HEK293 (cell line): ENCODE measurements around the gene FCER2.

Experiments
- CTCF ChIA-PET: fragments of 350-600 bp; formaldehyde crosslinking; extraction: SDS; loops from one replicate; lab custom pipeline; 2021; ENCODE audit warnings: antibody characterized with exemption; lab: Yijun Ruan, JAX
- POLR2A ChIA-PET: fragments of 300-600 bp; formaldehyde crosslinking; extraction: SDS; loops from one replicate; lab custom pipeline; 2020; ENCODE audit warnings: antibody characterized with exemption, inconsistent platforms; lab: Yijun Ruan, JAX
- H3K27ac ChIP-seq: fragments of 200-500 bp; sonication (Bioruptor generic); 2 replicates; pipeline ENCODE4 v1.5.1; 2014; ENCODE audit warnings: low read depth, low read length, control low read depth, inconsistent platforms; ENCODE audit errors: extremely low read depth
- H3K36me3 ChIP-seq, 2 experiments: fragments of 200-500 bp in 1 of 2; sonication (Bioruptor generic) in 1 of 2; 1 replicate in 1 of 2; 2 replicates in 1 of 2; pipeline ENCODE4 v1.5.1; 2014 to 2017; ENCODE audit warnings: inconsistent platforms in 2 of 2, low read length in 2 of 2; ENCODE audit not compliant: control insufficient read depth in 2 of 2, insufficient read depth in 1 of 2
- H3K4me1 ChIP-seq: fragments of 200-500 bp; sonication (Bioruptor generic); 2 replicates; pipeline ENCODE4 v1.5.1; 2014; ENCODE audit warnings: mild to moderate bottlenecking, low read length, inconsistent platforms; ENCODE audit not compliant: control insufficient read depth, insufficient read depth
- H3K4me3 ChIP-seq: 2 replicates; pipeline ENCODE4 v1.5.1; 2011; ENCODE audit warnings: low read depth, mild to moderate bottlenecking, control low read depth, low read length, moderate library complexity
- H3K9me3 ChIP-seq: fragments of 200-500 bp; sonication (Bioruptor generic); 2 replicates; pipeline ENCODE4 v1.5.1; 2014; ENCODE audit warnings: low read depth, low read length, inconsistent platforms; ENCODE audit not compliant: control insufficient read depth, insufficient read depth
- EGR2 ChIP-seq: fragments of 450-650 bp; formaldehyde crosslinking; IDR thresholded peaks from 2 replicates; pipeline ENCODE4 v1.5.1; 2016; ENCODE audit warnings: low read depth, missing biosample characterization, missing genetic modification characterization
- GLIS1 ChIP-seq: fragments of 450-650 bp; formaldehyde crosslinking; IDR thresholded peaks from 2 replicates; pipeline ENCODE4 v1.5.1; 2016; ENCODE audit warnings: missing biosample characterization, missing genetic modification characterization
- KLF10 ChIP-seq: fragments of 450-650 bp; IDR thresholded peaks from 2 replicates; pipeline ENCODE4 v1.5.1; 2018; ENCODE audit warnings: missing biosample characterization, mild to moderate bottlenecking, missing genetic modification characterization
- SCRT2 ChIP-seq: fragments of 450-650 bp; formaldehyde crosslinking; IDR thresholded peaks from 2 replicates; pipeline ENCODE4 v1.5.1; 2016; ENCODE audit warnings: missing biosample characterization, missing genetic modification characterization
- SP3 ChIP-seq: fragments of 450-650 bp; formaldehyde crosslinking; IDR thresholded peaks from 2 replicates; pipeline ENCODE4 v1.5.1; 2016; ENCODE audit warnings: missing biosample characterization, missing genetic modification characterization
- TCF7L2 ChIP-seq: IDR thresholded peaks from 2 replicates; pipeline ENCODE4 v1.6.1; 2011; ENCODE audit warnings: low read depth, mild to moderate bottlenecking, inconsistent platforms, low read length, moderate library complexity, borderline replicate concordance
- YY1 ChIP-seq: fragments of 450-650 bp; formaldehyde crosslinking; IDR thresholded peaks from 2 replicates; pipeline ENCODE4 v1.5.1; 2018; ENCODE audit warnings: missing biosample characterization, missing genetic modification characterization
- ZBTB20 ChIP-seq: fragments of 450-650 bp; formaldehyde crosslinking; IDR thresholded peaks from 2 replicates; pipeline ENCODE4 v1.5.1; 2016; ENCODE audit warnings: missing biosample characterization, missing genetic modification characterization
- ZBTB8A ChIP-seq: fragments of 450-650 bp; formaldehyde crosslinking; IDR thresholded peaks from 2 replicates; pipeline ENCODE4 v1.5.1; 2016; ENCODE audit warnings: missing biosample characterization, missing genetic modification characterization
- ZIC2 ChIP-seq: fragments of 450-650 bp; formaldehyde crosslinking; IDR thresholded peaks from 2 replicates; pipeline ENCODE4 v1.5.1; 2016; ENCODE audit warnings: missing biosample characterization, missing genetic modification characterization
- ZNF324 ChIP-seq: fragments of 450-650 bp; formaldehyde crosslinking; IDR thresholded peaks from 2 replicates; pipeline ENCODE4 v1.5.1; 2016; ENCODE audit warnings: missing biosample characterization, missing genetic modification characterization
- ZNF335 ChIP-seq: fragments of 450-650 bp; formaldehyde crosslinking; conservative IDR thresholded peaks from 2 replicates; pipeline ENCODE4 v1.5.1; 2016; ENCODE audit warnings: missing biosample characterization, missing genetic modification characterization
- ZNF341 ChIP-seq: fragments of 450-650 bp; formaldehyde crosslinking; IDR thresholded peaks from 2 replicates; pipeline ENCODE4; 2016; ENCODE audit warnings: low read depth, missing biosample characterization, missing genetic modification characterization
- ZNF433 ChIP-seq: fragments of 450-650 bp; formaldehyde crosslinking; IDR thresholded peaks from 2 replicates; pipeline ENCODE4 v1.5.1; 2016; ENCODE audit warnings: missing biosample characterization, missing genetic modification characterization, low read depth
- ZNF600 ChIP-seq: fragments of 450-650 bp; formaldehyde crosslinking; IDR thresholded peaks from 2 replicates; pipeline ENCODE4 v1.5.1; 2016; ENCODE audit warnings: missing biosample characterization, missing genetic modification characterization
- ZNF610 ChIP-seq: fragments of 450-650 bp; formaldehyde crosslinking; IDR thresholded peaks from 2 replicates; pipeline ENCODE4 v1.5.1; 2016; ENCODE audit warnings: missing biosample characterization, missing genetic modification characterization, borderline replicate concordance
- ZNF654 ChIP-seq: fragments of 450-650 bp; formaldehyde crosslinking; IDR thresholded peaks from 2 replicates; pipeline ENCODE4 v1.5.1; 2016; ENCODE audit warnings: low read depth, missing biosample characterization, missing genetic modification characterization
- ZNF677 ChIP-seq: fragments of 450-650 bp; IDR thresholded peaks from 2 replicates; pipeline ENCODE4 v1.5.0; 2018; ENCODE audit warnings: missing biosample characterization, mild to moderate bottlenecking, missing genetic modification characterization, moderate library complexity
- ZNF785 ChIP-seq: fragments of 450-650 bp; formaldehyde crosslinking; IDR thresholded peaks from 2 replicates; pipeline ENCODE4 v1.5.1; 2016; ENCODE audit warnings: missing biosample characterization, missing genetic modification characterization
- ZSCAN30 ChIP-seq: fragments of 450-650 bp; IDR thresholded peaks from 2 replicates; pipeline ENCODE4 v1.5.1; 2018; ENCODE audit warnings: missing biosample characterization, mild to moderate bottlenecking, missing genetic modification characterization, moderate library complexity
- TF ChIP-seq, protein P1 (sequence below): fragments of 450-650 bp; formaldehyde crosslinking; IDR thresholded peaks from 2 replicates; pipeline ENCODE4 v1.5.1; 2016; ENCODE audit warnings: missing biosample characterization, missing genetic modification characterization
- TF ChIP-seq, protein P2 (sequence below): fragments of 450-650 bp; formaldehyde crosslinking; IDR thresholded peaks from 2 replicates; pipeline ENCODE4 v1.5.1; 2017; ENCODE audit warnings: missing biosample characterization, missing genetic modification characterization
- TF ChIP-seq, protein P3 (sequence below): fragments of 450-650 bp; formaldehyde crosslinking; IDR thresholded peaks from 2 replicates; pipeline ENCODE4 v1.5.1; 2016; ENCODE audit warnings: missing biosample characterization, missing genetic modification characterization
- TF ChIP-seq, protein P4 (sequence below): fragments of 450-650 bp; formaldehyde crosslinking; IDR thresholded peaks from 2 replicates; pipeline ENCODE4 v1.5.1; 2016; ENCODE audit warnings: missing biosample characterization, missing genetic modification characterization
- TF ChIP-seq, protein P5 (sequence below): sonication (generic); formaldehyde crosslinking; IDR thresholded peaks from 2 replicates; pipeline ENCODE4 v1.8.1; 2022; ENCODE audit warnings: mild to moderate bottlenecking, moderate library complexity, missing genetic modification reagents
- TF ChIP-seq, protein P6 (sequence below): fragments of 450-650 bp; IDR thresholded peaks from 2 replicates; pipeline ENCODE4 v1.5.1; 2018; ENCODE audit warnings: missing biosample characterization, mild to moderate bottlenecking, missing genetic modification characterization

Gene FCER2

DNA sequence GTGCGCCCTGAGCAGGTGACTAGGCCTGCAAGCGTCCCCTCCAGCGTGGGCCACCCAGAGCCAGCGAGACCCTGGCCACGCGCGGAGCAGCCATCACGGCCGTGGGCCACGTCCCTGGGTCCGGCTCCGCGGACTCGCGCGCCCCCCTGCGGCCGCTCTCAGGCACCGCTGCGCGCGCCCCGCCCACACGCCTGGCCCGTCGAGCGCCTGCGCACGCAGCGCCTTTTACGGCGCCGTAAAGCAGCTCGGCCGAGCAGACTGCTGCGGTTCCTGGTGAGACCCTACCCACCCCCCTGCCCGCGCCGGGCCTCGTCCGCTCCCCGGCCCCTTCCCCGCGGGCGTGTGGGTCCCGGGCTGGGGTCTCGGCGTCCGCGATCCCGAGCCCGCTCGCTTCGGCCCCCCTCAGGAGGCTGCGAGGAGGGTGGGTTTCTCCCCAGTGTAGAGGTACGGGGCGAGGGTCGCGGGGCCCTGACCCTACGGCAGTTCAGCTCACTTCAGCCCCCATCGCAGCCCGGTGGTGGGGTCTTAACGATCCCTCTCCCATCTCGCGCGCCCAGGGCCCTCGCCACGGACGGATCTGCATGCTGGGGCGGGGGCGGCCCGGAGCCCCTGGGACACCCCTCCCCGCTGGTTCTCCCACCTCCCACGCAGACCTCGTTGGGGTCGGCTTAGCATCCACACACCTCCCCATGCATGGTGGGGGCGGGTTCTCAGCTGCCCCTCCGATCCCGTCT lies 21.2 kb downstream of the FCER2 start, which contains the start of gene TRAPPC5:
Gene TRAPPC5, plus strand, starts transcription at position 228 of the 734 bp plus-strand sequence. CDS start 1,421 bp downstream, outside the sequence.
- Histone ChIP-seq H3K4me1 (no peaks in the 10 kb centered on the region), H3K27ac (peak within 1 kb of the TSS; percentile 79; the same call in 1 of the 2 replicates), H3K9me3 (no peaks in the 10 kb centered on the region), H3K36me3 (peaks cover 3 to 18% of the 10 kb centered on the region in 2 experiments; a peak in 2 of 3 replicates), H3K4me3 (peak within 1 kb of the TSS; percentile 91)
- CTCF ChIA-PET: interaction anchor here (0.5 to 2.0 kb wide), 40 partner anchors 10 to 612 kb away, joined by 3 to 23 read pairs (median 4); partner anchors contain the start of genes PET100 and RETN
- POLR2A ChIA-PET: interaction anchor here (0.5 to 1.2 kb wide), 8 partner anchors 8 to 314 kb away, joined by 3 to 10 read pairs (median 3); partner anchors contain the start of gene RETN
- peak; percentile 51; the same call in 1 of the 2 replicates for TF ChIP-seq ZNF335
- peak; percentile 43; the same call in 1 of the 2 replicates for TF ChIP-seq ZBTB20 (tag by site-specific recombination)
- TF ChIP-seq, protein P1, sequence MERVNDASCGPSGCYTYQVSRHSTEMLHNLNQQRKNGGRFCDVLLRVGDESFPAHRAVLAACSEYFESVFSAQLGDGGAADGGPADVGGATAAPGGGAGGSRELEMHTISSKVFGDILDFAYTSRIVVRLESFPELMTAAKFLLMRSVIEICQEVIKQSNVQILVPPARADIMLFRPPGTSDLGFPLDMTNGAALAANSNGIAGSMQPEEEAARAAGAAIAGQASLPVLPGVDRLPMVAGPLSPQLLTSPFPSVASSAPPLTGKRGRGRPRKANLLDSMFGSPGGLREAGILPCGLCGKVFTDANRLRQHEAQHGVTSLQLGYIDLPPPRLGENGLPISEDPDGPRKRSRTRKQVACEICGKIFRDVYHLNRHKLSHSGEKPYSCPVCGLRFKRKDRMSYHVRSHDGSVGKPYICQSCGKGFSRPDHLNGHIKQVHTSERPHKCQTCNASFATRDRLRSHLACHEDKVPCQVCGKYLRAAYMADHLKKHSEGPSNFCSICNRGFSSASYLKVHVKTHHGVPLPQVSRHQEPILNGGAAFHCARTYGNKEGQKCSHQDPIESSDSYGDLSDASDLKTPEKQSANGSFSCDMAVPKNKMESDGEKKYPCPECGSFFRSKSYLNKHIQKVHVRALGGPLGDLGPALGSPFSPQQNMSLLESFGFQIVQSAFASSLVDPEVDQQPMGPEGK (tag by site-specific recombination): peak; percentile 72; the same call in 1 of the 2 replicates
- TF ChIP-seq, protein P2, sequence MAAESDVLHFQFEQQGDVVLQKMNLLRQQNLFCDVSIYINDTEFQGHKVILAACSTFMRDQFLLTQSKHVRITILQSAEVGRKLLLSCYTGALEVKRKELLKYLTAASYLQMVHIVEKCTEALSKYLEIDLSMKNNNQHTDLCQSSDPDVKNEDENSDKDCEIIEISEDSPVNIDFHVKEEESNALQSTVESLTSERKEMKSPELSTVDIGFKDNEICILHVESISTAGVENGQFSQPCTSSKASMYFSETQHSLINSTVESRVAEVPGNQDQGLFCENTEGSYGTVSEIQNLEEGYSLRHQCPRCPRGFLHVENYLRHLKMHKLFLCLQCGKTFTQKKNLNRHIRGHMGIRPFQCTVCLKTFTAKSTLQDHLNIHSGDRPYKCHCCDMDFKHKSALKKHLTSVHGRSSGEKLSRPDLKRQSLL (tag by site-specific recombination): no peak
- TF ChIP-seq ZIC2 (tag by site-specific recombination): peak; percentile 24
- TF ChIP-seq, protein P3, sequence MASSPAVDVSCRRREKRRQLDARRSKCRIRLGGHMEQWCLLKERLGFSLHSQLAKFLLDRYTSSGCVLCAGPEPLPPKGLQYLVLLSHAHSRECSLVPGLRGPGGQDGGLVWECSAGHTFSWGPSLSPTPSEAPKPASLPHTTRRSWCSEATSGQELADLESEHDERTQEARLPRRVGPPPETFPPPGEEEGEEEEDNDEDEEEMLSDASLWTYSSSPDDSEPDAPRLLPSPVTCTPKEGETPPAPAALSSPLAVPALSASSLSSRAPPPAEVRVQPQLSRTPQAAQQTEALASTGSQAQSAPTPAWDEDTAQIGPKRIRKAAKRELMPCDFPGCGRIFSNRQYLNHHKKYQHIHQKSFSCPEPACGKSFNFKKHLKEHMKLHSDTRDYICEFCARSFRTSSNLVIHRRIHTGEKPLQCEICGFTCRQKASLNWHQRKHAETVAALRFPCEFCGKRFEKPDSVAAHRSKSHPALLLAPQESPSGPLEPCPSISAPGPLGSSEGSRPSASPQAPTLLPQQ (tag by site-specific recombination): peak; percentile 19; the same call in 1 of the 2 replicates
- TF ChIP-seq, protein P4, sequence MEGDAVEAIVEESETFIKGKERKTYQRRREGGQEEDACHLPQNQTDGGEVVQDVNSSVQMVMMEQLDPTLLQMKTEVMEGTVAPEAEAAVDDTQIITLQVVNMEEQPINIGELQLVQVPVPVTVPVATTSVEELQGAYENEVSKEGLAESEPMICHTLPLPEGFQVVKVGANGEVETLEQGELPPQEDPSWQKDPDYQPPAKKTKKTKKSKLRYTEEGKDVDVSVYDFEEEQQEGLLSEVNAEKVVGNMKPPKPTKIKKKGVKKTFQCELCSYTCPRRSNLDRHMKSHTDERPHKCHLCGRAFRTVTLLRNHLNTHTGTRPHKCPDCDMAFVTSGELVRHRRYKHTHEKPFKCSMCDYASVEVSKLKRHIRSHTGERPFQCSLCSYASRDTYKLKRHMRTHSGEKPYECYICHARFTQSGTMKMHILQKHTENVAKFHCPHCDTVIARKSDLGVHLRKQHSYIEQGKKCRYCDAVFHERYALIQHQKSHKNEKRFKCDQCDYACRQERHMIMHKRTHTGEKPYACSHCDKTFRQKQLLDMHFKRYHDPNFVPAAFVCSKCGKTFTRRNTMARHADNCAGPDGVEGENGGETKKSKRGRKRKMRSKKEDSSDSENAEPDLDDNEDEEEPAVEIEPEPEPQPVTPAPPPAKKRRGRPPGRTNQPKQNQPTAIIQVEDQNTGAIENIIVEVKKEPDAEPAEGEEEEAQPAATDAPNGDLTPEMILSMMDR: peak; percentile 75
- TF ChIP-seq GLIS1 (tag by site-specific recombination): peak; percentile 9; the same call in 1 of the 2 replicates
- TF ChIP-seq ZNF341 (tag by site-specific recombination): peak; percentile 76
- no peak for TF ChIP-seq ZNF610 (tag by site-specific recombination)
- peak; percentile 86; the same call in 1 of the 2 replicates for TF ChIP-seq ZSCAN30
- peak; percentile 38; the same call in 1 of the 2 replicates for TF ChIP-seq SP3 (tag by site-specific recombination)
- TF ChIP-seq TCF7L2: peak; percentile 44; the same call in 1 of the 2 replicates
- TF ChIP-seq SCRT2 (tag by site-specific recombination): 0 out of 2 replicates have a peak, but pooled peaks have one; percentile 98
- peak; percentile 81 for TF ChIP-seq YY1
- peak; percentile 79 for TF ChIP-seq EGR2 (tag by site-specific recombination)
- no peak for TF ChIP-seq ZNF433
- 0 out of 2 replicates have a peak, but pooled peaks have one; percentile 40 for TF ChIP-seq ZNF324 (tag by site-specific recombination)
- TF ChIP-seq ZNF785 (tag by site-specific recombination): peak; percentile 53; the same call in 1 of the 2 replicates
- 0 out of 2 replicates have a peak, but pooled peaks have one; percentile 11 for TF ChIP-seq ZBTB8A (tag by site-specific recombination)
- TF ChIP-seq, protein P5, sequence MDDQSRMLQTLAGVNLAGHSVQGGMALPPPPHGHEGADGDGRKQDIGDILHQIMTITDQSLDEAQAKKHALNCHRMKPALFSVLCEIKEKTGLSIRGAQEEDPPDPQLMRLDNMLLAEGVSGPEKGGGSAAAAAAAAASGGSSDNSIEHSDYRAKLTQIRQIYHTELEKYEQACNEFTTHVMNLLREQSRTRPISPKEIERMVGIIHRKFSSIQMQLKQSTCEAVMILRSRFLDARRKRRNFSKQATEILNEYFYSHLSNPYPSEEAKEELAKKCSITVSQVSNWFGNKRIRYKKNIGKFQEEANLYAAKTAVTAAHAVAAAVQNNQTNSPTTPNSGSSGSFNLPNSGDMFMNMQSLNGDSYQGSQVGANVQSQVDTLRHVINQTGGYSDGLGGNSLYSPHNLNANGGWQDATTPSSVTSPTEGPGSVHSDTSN: 0 out of 2 replicates have a peak, but pooled peaks have one; percentile 76
- TF ChIP-seq ZNF677 (tag by site-specific recombination): 0 out of 2 replicates have a peak, but pooled peaks have one; percentile 7
- TF ChIP-seq ZNF600 (tag by site-specific recombination): no peak
- TF ChIP-seq ZNF654 (tag by site-specific recombination): peak; percentile 25; the same call in 1 of the 2 replicates
- TF ChIP-seq, protein P6, sequence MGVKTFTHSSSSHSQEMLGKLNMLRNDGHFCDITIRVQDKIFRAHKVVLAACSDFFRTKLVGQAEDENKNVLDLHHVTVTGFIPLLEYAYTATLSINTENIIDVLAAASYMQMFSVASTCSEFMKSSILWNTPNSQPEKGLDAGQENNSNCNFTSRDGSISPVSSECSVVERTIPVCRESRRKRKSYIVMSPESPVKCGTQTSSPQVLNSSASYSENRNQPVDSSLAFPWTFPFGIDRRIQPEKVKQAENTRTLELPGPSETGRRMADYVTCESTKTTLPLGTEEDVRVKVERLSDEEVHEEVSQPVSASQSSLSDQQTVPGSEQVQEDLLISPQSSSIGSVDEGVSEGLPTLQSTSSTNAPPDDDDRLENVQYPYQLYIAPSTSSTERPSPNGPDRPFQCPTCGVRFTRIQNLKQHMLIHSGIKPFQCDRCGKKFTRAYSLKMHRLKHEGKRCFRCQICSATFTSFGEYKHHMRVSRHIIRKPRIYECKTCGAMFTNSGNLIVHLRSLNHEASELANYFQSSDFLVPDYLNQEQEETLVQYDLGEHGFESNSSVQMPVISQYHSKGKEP: 0 out of 2 replicates have a peak, but pooled peaks have one; percentile 5
- TF ChIP-seq KLF10: peak; percentile 74; the same call in 1 of the 2 replicates
